Body of pancreas (tissue), 4 donors: ENCODE results near the gene CRYGN.

Experiments
- POLR2A ChIP-seq, 3 donors: fragments of 450-650 bp; IDR thresholded peaks; one replicate each; pipeline ENCODE4 v1.6.1; 2016; ENCODE audit warnings: antibody characterized with exemption in 3 of 3, mild to moderate bottlenecking in 2 of 3
- TF ChIP-seq, protein P1 (sequence below), 7 experiments: fragments of 450-650 bp in 4 of 7; fragments of 200-600 bp in 3 of 7; sonication (generic) in 3 of 7; IDR thresholded peaks; one replicate each; pipeline ENCODE4 v1.5.1; 2016 to 2019; ENCODE audit warnings: antibody characterized with exemption in 7 of 7

DNA sequence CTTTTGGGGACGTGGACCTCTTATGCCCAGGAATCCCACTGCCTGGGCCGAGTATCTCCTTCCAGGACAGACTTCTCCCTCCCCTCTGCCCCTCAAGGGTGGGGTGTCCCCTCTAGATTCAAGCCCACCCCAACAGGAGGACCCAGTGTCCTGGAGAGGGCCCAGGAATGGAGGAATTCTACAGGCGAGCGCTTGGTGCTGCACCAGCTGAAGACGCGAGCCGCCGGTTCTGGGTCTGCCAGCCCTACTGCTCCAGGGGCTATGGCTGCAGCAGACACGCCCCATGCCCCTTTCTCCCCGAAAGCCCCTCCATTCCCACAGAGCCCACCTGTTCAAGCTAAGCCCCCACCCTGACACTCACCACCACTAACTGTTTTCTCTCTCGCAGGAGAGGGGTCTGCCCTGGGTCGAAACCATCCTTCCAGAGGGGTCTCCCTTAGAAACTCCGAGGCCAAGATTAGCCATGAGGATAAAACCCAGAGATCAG lies 8.6 kb downstream of the CRYGN start:
- TF ChIP-seq, protein P1, sequence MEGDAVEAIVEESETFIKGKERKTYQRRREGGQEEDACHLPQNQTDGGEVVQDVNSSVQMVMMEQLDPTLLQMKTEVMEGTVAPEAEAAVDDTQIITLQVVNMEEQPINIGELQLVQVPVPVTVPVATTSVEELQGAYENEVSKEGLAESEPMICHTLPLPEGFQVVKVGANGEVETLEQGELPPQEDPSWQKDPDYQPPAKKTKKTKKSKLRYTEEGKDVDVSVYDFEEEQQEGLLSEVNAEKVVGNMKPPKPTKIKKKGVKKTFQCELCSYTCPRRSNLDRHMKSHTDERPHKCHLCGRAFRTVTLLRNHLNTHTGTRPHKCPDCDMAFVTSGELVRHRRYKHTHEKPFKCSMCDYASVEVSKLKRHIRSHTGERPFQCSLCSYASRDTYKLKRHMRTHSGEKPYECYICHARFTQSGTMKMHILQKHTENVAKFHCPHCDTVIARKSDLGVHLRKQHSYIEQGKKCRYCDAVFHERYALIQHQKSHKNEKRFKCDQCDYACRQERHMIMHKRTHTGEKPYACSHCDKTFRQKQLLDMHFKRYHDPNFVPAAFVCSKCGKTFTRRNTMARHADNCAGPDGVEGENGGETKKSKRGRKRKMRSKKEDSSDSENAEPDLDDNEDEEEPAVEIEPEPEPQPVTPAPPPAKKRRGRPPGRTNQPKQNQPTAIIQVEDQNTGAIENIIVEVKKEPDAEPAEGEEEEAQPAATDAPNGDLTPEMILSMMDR (IDR thresholded peaks at IDR 0.05) = no peak
- no peak for TF ChIP-seq POLR2A (IDR thresholded peaks at IDR 0.05)
